ENCODE measurements around the gene PEAK1. TPM values are rescaled to one million over a fixed set of nuclear protein-coding genes. Genes with fewer than 3 reads are reported as not detected.

PEAK1 gene
- total RNA-seq, 1 donor from 2014 or later: 75.2 TPM

GRCh38 chr15:77416954-77417353 lies 3.0 kb downstream of the PEAK1 start:
- intact Hi-C loops (cut with micrococcal nuclease): no loop called here

GRCh38 chr15:77416148-77416455 lies 3.8 kb downstream of the PEAK1 start:
- Histone ChIP-seq H3K4me1 (peaks cover 85% of the 10 kb centered on the region), H3K27ac (replicated peaks) (peak overlapping the region; percentile 3), H3K4me3 (no peak overlapping the region), H3K9me3 (replicated peaks) (no peaks in the 10 kb centered on the region), H3K27me3 (ENCODE audit: low read depth) (no peaks in the 10 kb centered on the region), H3K36me3 (no peaks in the 10 kb centered on the region)
- intact Hi-C loops (cut with micrococcal nuclease): no loop called here
- no peak for TF ChIP-seq CTCF (IDR thresholded peaks at IDR 0.05; ENCODE audit: borderline replicate concordance)
- DNase-seq: no peak

More at GRCh38 chr15:77416954-77417353, 3.0 kb downstream of the PEAK1 start:
- H3K9me3 ChIP-seq (replicated peaks): no peaks in the 10 kb centered on the region
- no peak overlapping the region for H3K4me3 ChIP-seq
- H3K27ac ChIP-seq (replicated peaks): peak overlapping the region; percentile 3
- peaks cover 85% of the 10 kb centered on the region for H3K4me1 ChIP-seq
- no peaks in the 10 kb centered on the region for H3K27me3 ChIP-seq (ENCODE audit: low read depth)
- no peak for DNase-seq
- TF ChIP-seq CTCF (IDR thresholded peaks at IDR 0.05; ENCODE audit: borderline replicate concordance): no peak
- H3K36me3 ChIP-seq: no peaks in the 10 kb centered on the region

- Histone ChIP-seq H3K27ac (replicated peaks) (peak overlapping the region; percentile 13), H3K36me3 (no peaks in the 10 kb centered on the region), H3K4me1 (peaks cover 85% of the 10 kb centered on the region), H3K9me3 (replicated peaks) (no peaks in the 10 kb centered on the region), H3K4me3 (no peak overlapping the region), H3K27me3 (ENCODE audit: low read depth) (no peaks in the 10 kb centered on the region)
- no peak for TF ChIP-seq CTCF (IDR thresholded peaks at IDR 0.05; ENCODE audit: borderline replicate concordance)
- intact Hi-C loops (cut with micrococcal nuclease): no loop called here
- DNase-seq: no peak
These were observed 4.3 kb downstream of the PEAK1 start for GRCh38 chr15:77415450-77416147.

- Histone ChIP-seq H3K27me3 (ENCODE audit: low read depth) (no peaks in the 10 kb centered on the region), H3K9me3 (replicated peaks) (no peaks in the 10 kb centered on the region), H3K4me3 (no peak overlapping the region), H3K4me1 (peaks cover 92% of the 10 kb centered on the region), H3K36me3 (no peaks in the 10 kb centered on the region), H3K27ac (replicated peaks) (peak overlapping the region; percentile 13)
- TF ChIP-seq CTCF (IDR thresholded peaks at IDR 0.05; ENCODE audit: borderline replicate concordance): no peak
- intact Hi-C loops (cut with micrococcal nuclease): no loop called here
- no peak for DNase-seq
These were observed 5.0 kb downstream of the PEAK1 start for GRCh38 chr15:77414789-77415442.

GRCh38 chr15:77413699-77414349 lies 6.1 kb downstream of the PEAK1 start:
- Histone ChIP-seq H3K27me3 (ENCODE audit: low read depth) (no peaks in the 10 kb centered on the region), H3K4me3 (no peak overlapping the region), H3K27ac (replicated peaks) (peak overlapping the region; percentile 49), H3K9me3 (replicated peaks) (no peaks in the 10 kb centered on the region), H3K36me3 (no peaks in the 10 kb centered on the region), H3K4me1 (peaks cover 93% of the 10 kb centered on the region)
- intact Hi-C loops (cut with micrococcal nuclease): no loop called here
- TF ChIP-seq CTCF (IDR thresholded peaks at IDR 0.05; ENCODE audit: borderline replicate concordance): no peak
- DNase-seq: no peak

All from left ventricle myocardium inferior (tissue), 1 donor.